HS-5 (cell line): ENCODE results near the gene AFF3.
"Not testable (repeated sequence)": the region's sequence is repeated elsewhere in the genome, so short reads cannot be mapped to it uniquely, and the experiment has no call there.

Experiments used
- DNase-seq: peaks from one replicate; pipeline ENCODE4 v3.0.0-alpha.2; 2012; ENCODE audit warnings: low read depth

The AFF3 gene

GRCh38 chr2:100148883-100149282 lies 6.5 kb upstream of the AFF3 start:
- DNase-seq: no peak

GRCh38 chr2:100146657-100146960 lies 4.2 kb upstream of the AFF3 start:
- DNase-seq: no peak

- DNase-seq: no peak
Observed at GRCh38 chr2:100145893-100146656, 3.7 kb upstream of the AFF3 start.

- no peak for DNase-seq
Observed at GRCh38 chr2:100143286-100143685, 896 bp upstream of the AFF3 start.

GRCh38 chr2:100141906-100142305 lies 484 bp downstream of the AFF3 start:
- no peak for DNase-seq

GRCh38 chr2:100140582-100140981 lies 1.8 kb downstream of the AFF3 start:
- no peak for DNase-seq

GRCh38 chr2:100137866-100138570 lies 4.4 kb downstream of the AFF3 start:
- DNase-seq: no peak

- DNase-seq: no peak
Observed at GRCh38 chr2:100137318-100137717, 5.1 kb downstream of the AFF3 start.

GRCh38 chr2:100136310-100136709 lies 6.1 kb downstream of the AFF3 start:
- DNase-seq: no peak

GRCh38 chr2:100135415-100135814 lies 7.0 kb downstream of the AFF3 start:
- no peak for DNase-seq

GRCh38 chr2:100130595-100131391 lies 11.6 kb downstream of the AFF3 start:
- no peak for DNase-seq

- no peak for DNase-seq
Observed at GRCh38 chr2:100126897-100127401, 15.4 kb downstream of the AFF3 start.

- DNase-seq: no peak
Observed at GRCh38 chr2:100126201-100126600, 16.2 kb downstream of the AFF3 start.

- DNase-seq: no peak
Observed at GRCh38 chr2:100125626-100126025, 16.8 kb downstream of the AFF3 start.

- DNase-seq: peak; percentile 50
Observed at GRCh38 chr2:100124761-100125160, 17.6 kb downstream of the AFF3 start.

- no peak for DNase-seq
Observed at GRCh38 chr2:100121124-100121718, 21.2 kb downstream of the AFF3 start.

GRCh38 chr2:100119235-100119634 lies 23.2 kb downstream of the AFF3 start:
- no peak for DNase-seq

- DNase-seq: no peak
Observed at GRCh38 chr2:100113990-100114433, 28.4 kb downstream of the AFF3 start.

GRCh38 chr2:100110614-100111000 lies 31.8 kb downstream of the AFF3 start:
- DNase-seq: no peak

- DNase-seq: no peak
Observed at GRCh38 chr2:100109986-100110613, 32.3 kb downstream of the AFF3 start.

- DNase-seq: not testable (repeated sequence)
Observed at GRCh38 chr2:100108648-100109020, 33.8 kb downstream of the AFF3 start.
